Neural cell (in vitro differentiated cells): ENCODE measurements around the gene OSCP1. TPM values are rescaled to one million over a fixed set of nuclear protein-coding genes. Genes with fewer than 3 reads are reported as not detected.

Source experiments
- H2AFZ ChIP-seq: fragments of 200-600, 300-800 bp; sonication (generic), shearing (Covaris generic); 2 replicates; pipeline ENCODE4 v1.6.0; 2014; ENCODE audit warnings: low read depth, mild to moderate bottlenecking, antibody characterized with exemption, low read length, moderate library complexity
- H3F3A ChIP-seq: fragments of 200-600 bp; shearing (Covaris generic); 2 replicates; pipeline ENCODE4 v1.6.1; 2016; ENCODE audit warnings: mild to moderate bottlenecking, moderate library complexity, mixed read lengths, antibody characterized with exemption, low read length; ENCODE audit not compliant: insufficient read depth, poor library complexity, severe bottlenecking
- H3K27ac ChIP-seq: fragments of 200-600, 300-800 bp; sonication (generic), shearing (Covaris generic); 2 replicates; pipeline ENCODE4 v1.5.1; 2014; ENCODE audit warnings: mild to moderate bottlenecking, low read length, moderate library complexity
- H3K27me3 ChIP-seq: fragments of 300-800, 200-600 bp; sonication (generic), shearing (Covaris generic); 2 replicates; pipeline ENCODE4 v1.6.0; 2014; ENCODE audit warnings: mild to moderate bottlenecking, low read depth, low read length, moderate library complexity; ENCODE audit not compliant: insufficient read depth
- H3K36me3 ChIP-seq: fragments of 300-800, 200-600 bp; sonication (generic), shearing (Covaris generic); 2 replicates; pipeline ENCODE4 v1.5.1; 2014; ENCODE audit warnings: mild to moderate bottlenecking, antibody characterized with exemption, low read length, moderate library complexity; ENCODE audit not compliant: insufficient read depth
- H3K4me2 ChIP-seq: fragments of 300-800, 200-600 bp; sonication (generic), shearing (Covaris generic); 2 replicates; pipeline ENCODE4 v1.6.0; 2014; ENCODE audit warnings: mild to moderate bottlenecking, low read length
- H3K4me3 ChIP-seq: fragments of 300-800, 200-600 bp; sonication (generic), shearing (Covaris generic); 2 replicates; pipeline ENCODE4 v1.5.1; 2014; ENCODE audit warnings: mild to moderate bottlenecking, low read length, moderate library complexity
- H3K79me2 ChIP-seq: fragments of 200-600 bp; shearing (Covaris generic); replicated peaks from 2 replicates; pipeline ENCODE4 v1.6.0; 2014; ENCODE audit warnings: mild to moderate bottlenecking, low read length, moderate library complexity; ENCODE audit not compliant: insufficient read depth
- H3K9ac ChIP-seq: fragments of 300-800, 200-600 bp; sonication (generic), shearing (Covaris generic); 2 replicates; pipeline ENCODE4 v1.6.1; 2016; ENCODE audit warnings: mild to moderate bottlenecking, low read length, mixed read lengths
- H3K9me2 ChIP-seq: fragments of 200-600 bp; shearing (Covaris generic); 2 replicates; pipeline ENCODE4 v1.6.1; 2016; ENCODE audit warnings: mild to moderate bottlenecking, low read length, mixed read lengths; ENCODE audit not compliant: insufficient read depth
- H3K9me3 ChIP-seq: fragments of 200-600, 300-800 bp; sonication (generic), shearing (Covaris generic); 2 replicates; pipeline ENCODE4 v1.6.1; 2016; ENCODE audit warnings: mild to moderate bottlenecking, mixed run types, low read length, moderate library complexity, mixed read lengths
- H4K20me1 ChIP-seq: fragments of 200-600 bp; shearing (Covaris generic); 2 replicates; pipeline ENCODE4 v1.6.1; 2016; ENCODE audit warnings: mild to moderate bottlenecking, mixed run types; ENCODE audit not compliant: insufficient read depth
- CTCF ChIP-seq: fragments of 450-650 bp; IDR thresholded peaks from 2 replicates; pipeline ENCODE4 v1.5.1; 2014; ENCODE audit warnings: antibody characterized with exemption, mild to moderate bottlenecking, moderate library complexity; ENCODE audit not compliant: poor library complexity, severe bottlenecking
- EP300 ChIP-seq: fragments of 450-650 bp; conservative IDR thresholded peaks from 2 replicates; pipeline ENCODE4 v1.6.1; 2014; ENCODE audit warnings: antibody characterized with exemption, mild to moderate bottlenecking, moderate library complexity; ENCODE audit not compliant: poor library complexity, severe bottlenecking
- EZH2 ChIP-seq: fragments of 200-600, 300-800 bp; shearing (Covaris generic), sonication (generic); IDR thresholded peaks from 2 replicates; pipeline ENCODE4 v1.6.1; 2014; ENCODE audit warnings: antibody characterized with exemption, low read length, borderline replicate concordance, mild to moderate bottlenecking; ENCODE audit not compliant: insufficient read depth, poor library complexity, severe bottlenecking
- MXI1 ChIP-seq: fragments of 450-650 bp; conservative IDR thresholded peaks from 2 replicates; pipeline ENCODE4 v1.6.1; 2014; ENCODE audit warnings: antibody characterized with exemption, mild to moderate bottlenecking; ENCODE audit not compliant: poor library complexity, severe bottlenecking
- POLR2AphosphoS5 ChIP-seq: IDR thresholded peaks from 2 replicates; pipeline ENCODE4 v1.6.1; 2012
- RAD21 ChIP-seq: fragments of 450-650 bp; conservative IDR thresholded peaks from 2 replicates; pipeline ENCODE4 v1.6.1; 2014; ENCODE audit warnings: antibody characterized with exemption, mild to moderate bottlenecking, moderate library complexity
- REST ChIP-seq: IDR thresholded peaks from 2 replicates; pipeline ENCODE4 v1.6.1; 2012; ENCODE audit warnings: borderline replicate concordance
- SMC3 ChIP-seq: fragments of 450-650 bp; conservative IDR thresholded peaks from 2 replicates; pipeline ENCODE4 v1.6.1; 2014; ENCODE audit warnings: antibody characterized with exemption, mild to moderate bottlenecking, moderate library complexity; ENCODE audit not compliant: poor library complexity
- TAF1 ChIP-seq: IDR thresholded peaks from 2 replicates; pipeline ENCODE4 v1.6.1; 2012; ENCODE audit warnings: low read depth
- polyA plus RNA-seq: library from polyadenylated mRNA; depleted of rRNA; stranded (reverse); fragments of >200 nt; gene quantifications from 2 replicates; pipeline ENCODE4 v1.2.3, GENCODE V29; 2014

Gene OSCP1
- polyA plus RNA-seq, 1 donor from 2014 or later: 20.7 TPM

GRCh38 chr1:36390411-36390810 lies 59.8 kb downstream of the OSCP1 start:
- Histone ChIP-seq H3K9me3 (no peaks in the 10 kb centered on the region), H3K4me3 (no peak overlapping the region), H2AFZ (no peak overlapping the region), H3K27me3 (no peaks in the 10 kb centered on the region), H3K4me2 (no peak overlapping the region), H3K27ac (no peak overlapping the region), H3F3A (peaks cover 6% of the 10 kb centered on the region), H3K36me3 (no peaks in the 10 kb centered on the region), H3K9me2 (no peaks in the 10 kb centered on the region), H3K9ac (no peak overlapping the region), H4K20me1 (no peaks in the 10 kb centered on the region), H3K79me2 (no peaks in the 10 kb centered on the region)
- TF ChIP-seq CTCF: no peak
- no peak for TF ChIP-seq REST
- TF ChIP-seq TAF1: no peak
- TF ChIP-seq MXI1: no peak
- no peak for TF ChIP-seq SMC3
- TF ChIP-seq RAD21: no peak
- no peak for TF ChIP-seq EP300
- TF ChIP-seq EZH2: no peak
- TF ChIP-seq POLR2AphosphoS5: no peak

GRCh38 chr1:36389999-36390398 lies 60.3 kb downstream of the OSCP1 start:
- no peak overlapping the region for H3K27ac ChIP-seq
- no peak overlapping the region for H2AFZ ChIP-seq
- H3F3A ChIP-seq: peaks cover 6% of the 10 kb centered on the region
- H3K9me3 ChIP-seq: no peaks in the 10 kb centered on the region
- no peaks in the 10 kb centered on the region for H4K20me1 ChIP-seq
- no peaks in the 10 kb centered on the region for H3K79me2 ChIP-seq
- H3K36me3 ChIP-seq: no peaks in the 10 kb centered on the region
- H3K9me2 ChIP-seq: no peaks in the 10 kb centered on the region
- H3K27me3 ChIP-seq: no peaks in the 10 kb centered on the region
- no peak overlapping the region for H3K4me2 ChIP-seq
- H3K4me3 ChIP-seq: no peak overlapping the region
- no peak overlapping the region for H3K9ac ChIP-seq
- no peak for TF ChIP-seq EZH2
- no peak for TF ChIP-seq POLR2AphosphoS5
- no peak for TF ChIP-seq TAF1
- no peak for TF ChIP-seq SMC3
- no peak for TF ChIP-seq EP300
- no peak for TF ChIP-seq MXI1
- TF ChIP-seq REST: no peak
- TF ChIP-seq RAD21: no peak
- no peak for TF ChIP-seq CTCF
